Activated T-cell treated with anti-CD3 and anti-CD28 coated beads for 1 hour (primary cell): ENCODE data around the gene GAS7.

Experiments
- DNase-seq: peaks from one replicate; pipeline ENCODE4 v3.0.0-alpha.2; 2020; ENCODE audit warnings: low read depth

The GAS7 gene

DNA sequence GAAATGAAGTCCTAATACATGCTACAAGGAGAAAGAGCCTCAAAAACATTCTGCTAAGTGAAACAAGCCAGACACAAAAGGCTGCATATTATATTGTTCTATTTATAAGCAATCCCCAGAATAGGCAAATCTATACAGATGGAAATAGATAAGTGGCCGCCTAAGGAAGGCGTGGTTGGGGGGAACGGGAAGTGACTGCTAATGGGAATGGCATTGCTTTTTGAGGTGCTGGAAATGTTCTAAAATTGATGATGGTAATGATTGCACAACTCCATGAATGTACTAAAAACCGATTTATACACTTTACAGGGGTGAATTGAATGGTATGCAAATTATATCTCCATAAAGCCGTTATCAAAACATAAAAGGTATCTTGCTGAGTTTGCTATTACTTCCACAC, 67.7 kb downstream of the GAS7 start:
- no peak for DNase-seq

DNA sequence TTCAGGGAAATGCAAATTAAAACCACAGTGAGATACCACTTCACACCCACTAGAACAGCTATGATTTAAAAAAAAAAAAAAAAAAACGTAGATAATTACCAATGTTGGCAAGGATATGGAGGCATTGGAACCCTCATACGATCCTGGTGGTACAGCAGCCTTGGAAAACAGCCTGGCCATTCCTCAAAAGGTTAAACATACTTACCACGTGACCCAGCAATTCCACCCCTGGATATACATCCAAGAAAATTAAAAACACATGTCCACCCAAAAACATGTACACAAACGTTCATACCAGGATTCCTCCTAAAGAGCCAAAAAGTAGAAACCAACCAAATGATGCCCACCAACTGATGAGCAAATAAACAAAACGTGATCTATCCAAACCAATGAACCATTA, 68.1 kb downstream of the GAS7 start:
- no peak for DNase-seq

DNA sequence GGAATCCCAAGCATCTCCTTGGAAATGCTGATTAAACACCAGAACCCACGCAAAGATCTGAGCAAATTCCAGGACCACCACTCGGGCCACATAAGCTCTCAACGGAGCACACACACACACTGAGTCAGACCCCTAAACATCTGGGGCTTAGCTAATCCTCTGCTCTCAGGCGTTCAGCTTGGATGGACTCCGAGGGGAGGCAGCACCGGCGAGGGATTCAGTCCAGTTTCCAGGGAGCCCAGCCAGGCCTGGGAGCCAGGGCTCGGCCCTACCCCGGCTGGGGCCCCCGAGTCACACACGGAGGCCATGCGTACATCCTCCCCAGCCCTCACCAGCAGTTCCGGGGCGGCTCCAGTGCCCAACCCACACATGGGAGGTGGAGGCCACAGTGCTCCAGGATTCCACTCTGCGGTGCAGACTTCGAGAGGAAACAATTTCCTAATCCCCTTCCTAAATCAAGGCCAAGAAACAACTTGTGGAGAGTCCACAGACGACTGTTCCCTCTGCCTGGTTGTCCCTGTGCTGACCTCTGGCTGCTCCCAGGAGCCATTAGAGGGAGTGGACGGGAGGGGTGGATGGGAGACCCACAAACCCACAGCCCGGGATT, 70.5 kb downstream of the GAS7 start:
- DNase-seq, result no peak

DNA sequence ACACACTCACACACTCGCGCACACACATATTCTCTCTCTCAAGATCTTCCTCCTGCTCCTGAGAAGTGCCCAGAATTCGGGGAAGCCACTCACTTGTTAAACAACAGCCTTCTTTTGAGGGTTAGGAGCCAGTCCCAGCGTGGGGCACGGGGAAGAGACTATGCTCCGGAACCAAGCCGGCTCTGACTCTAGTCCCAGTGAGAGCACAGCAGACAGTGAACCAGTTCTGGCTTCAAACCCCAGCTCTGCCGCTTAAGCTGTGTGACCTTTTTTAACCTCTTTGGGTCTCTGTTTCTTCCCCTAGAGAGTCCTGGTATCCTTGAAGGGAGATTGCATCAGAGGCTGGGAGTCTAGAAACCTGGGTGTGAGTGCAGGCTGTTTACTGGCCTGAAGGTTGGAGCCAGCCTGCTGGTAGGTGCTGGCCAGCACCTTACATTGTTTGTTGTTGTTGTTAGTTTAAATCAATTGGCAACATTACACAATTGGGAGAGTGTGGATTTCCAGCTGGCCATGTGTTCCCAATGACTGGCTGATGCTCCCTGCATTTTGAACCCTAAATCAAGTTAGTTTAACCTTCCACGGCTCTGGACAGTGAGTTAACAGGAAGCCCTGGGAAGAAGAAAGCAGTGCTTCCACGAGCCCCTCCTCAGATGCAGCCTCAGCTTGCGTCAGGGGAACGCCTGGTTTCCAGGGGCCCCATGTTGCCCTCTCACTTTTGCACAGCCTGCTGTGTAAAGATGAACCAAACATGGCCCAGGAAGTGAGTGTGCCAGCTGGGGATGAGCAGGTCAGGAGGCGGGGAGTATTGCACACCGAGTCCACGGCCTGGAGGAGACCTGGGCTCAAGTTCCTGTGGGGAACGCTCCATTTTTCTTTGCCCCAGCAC, 71.5 kb downstream of the GAS7 start:
- no peak for DNase-seq

DNA sequence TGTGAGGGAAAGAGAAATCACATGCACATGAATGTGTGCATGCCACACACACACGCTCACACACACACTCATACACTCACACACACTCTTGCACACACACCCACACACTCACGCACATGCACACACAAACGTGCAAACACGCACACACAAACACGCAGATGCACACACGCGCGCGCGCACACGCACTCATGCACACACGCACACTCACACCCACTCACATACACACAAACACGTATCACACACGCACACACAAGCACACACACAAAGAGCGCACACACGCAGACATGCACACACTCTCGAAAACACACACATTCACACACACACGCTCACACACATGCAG, 72.2 kb downstream of the GAS7 start:
- DNase-seq, result no peak

DNA sequence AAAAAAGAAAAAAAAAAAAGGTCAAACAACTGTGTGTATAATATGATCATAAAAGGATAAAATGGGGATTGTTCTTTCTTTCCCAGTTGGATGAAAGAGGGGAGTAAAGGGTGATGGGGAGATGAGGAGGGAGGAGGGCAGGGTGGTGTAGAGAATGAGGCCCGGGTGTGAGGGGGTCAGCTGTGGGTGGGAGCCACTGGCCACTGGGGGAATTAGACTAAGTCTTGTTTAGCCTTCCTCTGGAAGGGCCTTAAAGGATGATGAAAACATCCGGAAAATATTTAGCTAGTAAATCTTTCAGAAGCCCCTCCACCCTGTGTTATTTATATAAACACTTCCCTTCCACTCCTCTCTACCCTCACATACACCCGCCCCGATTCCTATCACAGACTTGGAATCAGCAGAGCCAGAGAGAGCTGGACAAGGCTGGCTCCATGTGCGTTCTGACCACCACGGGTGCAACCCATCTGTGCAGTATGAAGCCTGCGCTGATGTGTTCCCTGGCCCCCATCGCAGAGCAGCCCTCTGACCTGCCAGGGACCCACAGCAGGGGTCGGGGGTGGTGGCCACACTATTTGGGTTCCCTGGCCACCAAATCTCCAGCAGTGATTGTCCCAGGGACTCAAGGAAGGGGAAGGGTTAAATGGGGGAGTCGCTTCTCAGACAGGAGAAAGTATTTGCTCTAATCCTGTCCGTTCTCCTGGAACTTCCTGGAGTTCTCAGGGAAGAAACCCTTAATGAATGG, 72.7 kb downstream of the GAS7 start:
- no peak for DNase-seq

DNA sequence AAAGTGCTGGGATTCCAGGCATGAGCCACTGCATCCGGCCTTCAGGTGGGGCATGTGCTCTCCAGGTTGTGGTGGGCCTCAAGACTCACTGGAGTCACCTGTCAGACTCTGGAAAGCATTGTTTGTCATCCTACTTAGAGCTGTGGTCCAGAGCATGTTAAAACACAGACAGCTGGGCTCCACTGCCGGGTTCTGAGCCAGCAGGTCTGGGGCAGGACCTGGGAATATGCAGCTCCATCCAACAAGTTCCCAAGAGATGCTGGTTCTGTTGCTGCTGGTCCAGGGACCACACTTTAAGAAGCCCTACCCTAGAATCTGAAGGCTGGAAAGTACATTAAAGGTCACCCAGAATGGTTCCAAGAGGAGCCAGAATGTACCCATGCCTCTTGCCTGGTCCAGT, 75.3 kb downstream of the GAS7 start:
- no peak for DNase-seq

DNA sequence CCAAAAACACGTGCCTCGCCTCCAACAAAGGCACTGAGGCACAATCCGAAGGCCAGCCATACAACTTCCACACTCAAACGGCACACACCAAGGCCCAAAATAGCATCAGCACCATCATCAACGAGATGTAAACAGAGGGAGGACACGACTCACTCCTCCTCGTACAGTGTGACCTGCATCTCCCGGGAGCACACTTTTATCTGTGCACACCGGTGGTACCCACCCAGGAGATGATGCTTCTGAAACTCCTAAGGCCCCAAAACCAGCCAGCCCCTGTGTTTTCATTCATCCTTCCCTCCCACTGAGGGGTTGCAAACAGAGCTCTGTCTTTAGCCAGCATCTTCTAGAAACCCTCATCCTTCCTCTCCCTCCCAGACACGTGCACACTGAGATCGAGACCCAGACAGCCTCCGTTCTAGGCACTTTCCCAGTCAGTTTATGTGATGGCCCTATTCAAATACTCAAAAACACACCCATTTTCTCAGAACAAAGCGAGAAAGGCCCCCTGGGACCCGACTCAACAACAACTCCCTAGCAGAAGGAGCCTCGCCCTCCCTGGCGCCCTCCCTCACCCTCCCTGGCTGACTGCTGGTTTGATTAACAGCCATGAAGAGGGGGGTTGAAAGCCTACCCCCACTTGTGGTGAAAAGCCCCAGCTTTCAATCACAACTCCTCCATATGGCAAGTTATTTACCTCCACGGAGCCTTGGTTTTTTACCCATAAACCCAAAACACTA, 76.3 kb downstream of the GAS7 start:
- no peak for DNase-seq

DNA sequence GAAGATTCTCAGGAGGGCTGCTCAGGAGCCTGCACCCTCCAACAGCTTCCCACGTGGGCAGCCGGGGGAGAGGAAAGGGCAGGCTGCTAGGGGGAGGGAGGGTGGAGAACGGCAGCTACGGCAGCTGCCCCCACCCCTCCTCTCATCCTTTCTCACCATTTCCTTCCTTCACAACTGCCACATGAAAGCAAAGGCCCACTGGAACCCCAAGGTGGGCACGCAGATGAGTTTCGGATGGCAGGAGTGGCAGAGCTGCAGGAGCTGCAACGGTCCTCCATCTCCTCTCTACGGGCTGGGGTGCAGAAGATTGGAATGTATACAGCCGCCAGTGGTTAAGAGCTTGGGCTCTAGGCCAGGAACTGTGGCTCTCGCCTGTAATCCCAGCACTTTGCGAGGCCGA, 77.7 kb downstream of the GAS7 start:
- DNase-seq, result no peak

DNA sequence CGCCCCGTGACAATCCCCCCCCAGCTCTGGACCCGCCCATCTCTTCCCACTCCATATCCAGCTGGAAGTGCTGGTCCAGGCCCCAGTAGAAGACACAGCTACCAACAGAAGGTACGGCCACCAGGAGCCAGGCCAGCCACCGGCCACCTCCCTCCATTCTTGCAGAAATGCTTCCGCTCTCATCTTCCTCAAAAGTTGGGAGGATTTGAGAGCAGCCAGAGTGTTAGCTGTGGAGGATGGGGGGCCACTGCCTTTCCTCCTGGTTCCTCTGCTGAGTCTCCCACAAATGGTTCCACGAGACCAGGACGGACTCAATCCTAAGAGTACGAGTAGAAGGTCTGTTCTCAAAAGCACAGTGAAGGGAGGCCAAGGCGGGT, 78.3 kb downstream of the GAS7 start:
- no peak for DNase-seq

DNA sequence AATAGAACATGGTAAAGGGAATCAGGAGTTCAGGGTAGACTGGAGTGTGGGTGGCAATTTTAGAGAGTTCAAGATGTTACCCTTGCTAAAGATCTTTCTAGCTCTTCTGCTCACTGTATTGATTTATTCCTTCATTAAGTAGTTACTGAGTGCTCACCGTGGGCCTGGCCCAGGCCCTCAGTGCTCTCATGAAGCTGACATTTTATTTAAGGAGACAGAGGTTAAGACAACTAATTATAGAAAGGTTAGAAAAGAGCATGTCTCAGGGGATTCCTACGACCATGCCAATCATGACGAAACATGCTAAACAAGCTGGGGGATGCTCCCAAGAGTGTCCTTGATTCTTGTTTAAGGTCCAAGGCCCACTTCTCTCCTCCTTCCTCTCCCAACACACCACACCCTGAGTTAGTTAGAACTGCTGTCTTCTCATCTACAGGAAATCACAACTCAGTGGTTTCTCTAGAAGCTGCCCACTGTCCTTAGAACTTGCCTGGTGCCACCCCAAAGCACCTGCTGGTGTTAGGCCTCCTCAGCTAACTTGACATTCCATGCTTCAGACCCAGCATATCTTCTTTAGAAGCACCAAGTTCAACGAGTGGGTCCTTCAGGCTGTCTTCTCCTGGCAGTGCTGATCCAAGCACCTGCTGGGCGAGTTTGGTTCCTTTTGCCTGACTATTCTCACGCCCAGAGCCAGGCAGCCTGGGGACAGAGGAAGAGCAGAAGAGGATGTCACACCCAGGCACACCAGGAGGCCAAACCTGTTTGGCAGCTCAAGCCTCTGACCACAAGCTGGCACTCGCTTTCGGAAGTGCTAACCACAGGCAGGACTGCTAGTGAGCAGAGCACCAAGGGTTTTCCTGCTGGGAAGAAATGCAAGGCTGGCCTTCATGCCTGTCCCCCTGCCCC, 79.0 kb downstream of the GAS7 start:
- DNase-seq, result no peak

DNA sequence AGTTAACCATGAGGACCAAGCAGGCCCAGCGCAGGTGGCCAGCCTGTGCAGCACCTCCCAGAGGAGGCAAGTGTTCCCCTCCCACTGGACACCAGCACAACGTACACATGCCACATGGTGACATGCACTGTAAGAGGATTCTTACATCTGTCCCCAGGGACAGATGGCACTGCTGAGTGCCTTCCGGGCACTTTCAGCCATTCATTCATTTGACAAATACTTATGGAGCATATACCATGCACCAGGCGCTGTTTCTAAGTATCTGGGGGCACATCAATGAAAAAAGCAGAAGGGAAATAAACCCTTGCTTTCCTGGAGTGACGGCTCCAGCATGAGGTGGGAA, 79.6 kb downstream of the GAS7 start:
- DNase-seq, result no peak

DNA sequence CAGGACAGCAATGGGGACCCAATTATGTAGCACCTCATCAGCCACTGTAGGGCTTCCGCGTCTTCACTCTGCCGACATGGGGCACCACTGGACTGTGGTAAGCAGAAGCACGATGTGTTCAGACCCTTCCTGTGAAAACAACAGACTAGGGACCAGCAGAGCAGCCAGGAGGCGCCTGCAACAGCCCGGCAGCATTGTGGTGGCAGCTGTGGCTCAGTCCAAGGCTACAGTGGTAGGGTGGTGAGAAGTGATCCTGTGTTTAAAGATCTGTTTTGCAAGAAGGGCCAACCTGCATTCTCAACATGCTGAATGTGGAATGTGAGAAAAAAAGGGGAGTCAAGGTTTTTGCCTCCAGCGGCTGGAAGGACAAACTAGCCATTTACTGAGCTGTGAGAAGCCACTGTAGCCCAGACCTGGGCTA, 80.8 kb downstream of the GAS7 start:
- no peak for DNase-seq

DNA sequence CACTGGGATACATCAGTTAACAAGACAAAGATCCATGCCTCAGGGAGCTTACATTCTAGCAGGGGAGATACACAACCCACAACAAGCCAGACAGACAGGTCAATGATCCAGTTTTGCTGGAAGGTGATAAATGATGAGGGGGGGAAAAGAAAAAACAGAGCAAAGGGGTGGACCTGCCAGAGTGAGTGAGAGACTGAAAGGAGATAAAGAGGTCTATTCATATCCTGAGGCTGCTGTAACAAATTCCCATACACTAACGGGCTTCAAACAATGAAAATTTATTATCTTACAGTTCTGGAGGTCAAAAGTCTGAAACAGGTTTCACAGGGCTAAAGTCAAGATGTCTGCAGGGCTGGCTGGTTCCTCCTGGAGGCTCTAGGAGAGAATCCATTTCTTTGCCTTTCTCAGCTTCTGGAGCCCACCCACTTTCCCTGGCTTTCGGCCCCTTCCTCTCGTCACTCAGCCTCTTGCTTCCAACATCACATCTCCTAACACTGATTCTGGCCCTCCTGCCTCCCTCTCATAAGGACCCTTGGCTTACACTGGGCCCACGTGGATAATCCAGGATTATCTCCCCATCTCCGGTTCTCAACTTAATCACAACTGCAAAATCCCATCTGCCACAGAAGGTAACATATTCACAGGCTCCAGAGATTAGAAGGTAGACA, 81.5 kb downstream of the GAS7 start:
- DNase-seq, result no peak

DNA sequence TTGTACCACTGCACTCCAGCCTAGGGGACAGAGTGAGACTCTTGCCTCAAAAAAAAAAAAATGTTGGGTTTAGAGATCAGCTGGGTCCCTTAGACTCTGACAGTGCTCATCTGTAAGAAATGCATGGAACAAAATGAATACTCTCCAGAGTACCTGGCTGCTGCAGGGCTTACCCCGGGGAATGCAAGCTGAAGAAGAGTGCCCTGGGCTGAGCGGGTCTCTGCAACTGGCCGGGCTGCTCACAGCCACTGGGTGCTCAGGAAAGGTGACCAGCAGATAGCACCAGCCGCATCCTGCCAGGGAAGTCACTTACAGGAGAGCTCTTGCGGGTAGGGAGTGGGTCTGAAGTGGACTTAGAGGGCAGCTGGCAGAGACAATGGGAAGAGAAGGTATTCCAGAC, 82.1 kb downstream of the GAS7 start:
- no peak for DNase-seq

DNA sequence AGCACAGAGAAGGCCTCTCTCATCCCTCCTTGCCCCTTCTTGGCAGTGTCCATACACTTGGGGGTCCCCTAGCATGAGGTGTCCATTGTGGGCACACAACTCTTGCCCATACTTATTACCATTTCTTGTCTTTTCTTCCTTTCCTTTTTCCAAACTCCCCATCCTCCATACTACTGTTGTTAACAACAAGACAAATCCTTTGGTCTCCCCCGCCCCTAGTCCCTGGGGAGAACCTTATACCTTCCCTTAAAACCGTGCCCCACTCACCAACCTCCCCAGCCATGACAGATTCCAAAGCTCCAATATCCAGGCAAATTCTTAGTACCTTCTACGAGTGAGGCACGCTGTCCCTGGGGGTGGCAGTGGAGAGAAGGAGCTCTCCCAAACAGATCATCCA, 82.9 kb downstream of the GAS7 start:
- no peak for DNase-seq

DNA sequence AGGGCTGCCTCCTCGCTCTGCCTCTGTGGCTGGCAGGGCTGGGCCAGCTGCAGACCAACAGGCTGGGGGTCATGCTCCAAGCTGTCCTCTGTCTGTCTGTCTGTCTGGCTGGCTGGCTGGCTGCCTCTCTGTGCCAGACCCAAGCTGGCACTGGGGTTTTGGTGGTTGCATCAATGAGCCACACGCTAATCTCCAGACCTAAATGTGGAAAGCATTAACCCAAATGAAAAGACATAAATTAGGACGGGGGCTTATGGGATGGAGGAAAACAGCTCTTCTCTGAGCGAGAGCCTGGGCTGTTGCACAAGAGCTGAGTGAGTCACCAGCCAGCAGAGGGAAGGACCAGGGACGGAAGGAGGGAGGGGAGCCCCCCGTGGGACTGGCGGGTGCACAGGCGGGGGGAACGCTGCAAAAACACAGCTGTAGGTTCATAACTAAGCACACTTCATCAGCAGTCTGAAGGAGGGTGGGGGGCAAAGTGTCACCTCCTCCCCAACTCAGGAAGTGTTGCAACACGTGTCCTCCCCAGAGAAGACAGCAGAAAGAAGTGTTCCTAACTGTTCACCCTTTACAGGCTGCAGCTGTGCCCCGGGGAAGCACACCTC, 83.4 kb downstream of the GAS7 start:
- peak; percentile 39 for DNase-seq

DNA sequence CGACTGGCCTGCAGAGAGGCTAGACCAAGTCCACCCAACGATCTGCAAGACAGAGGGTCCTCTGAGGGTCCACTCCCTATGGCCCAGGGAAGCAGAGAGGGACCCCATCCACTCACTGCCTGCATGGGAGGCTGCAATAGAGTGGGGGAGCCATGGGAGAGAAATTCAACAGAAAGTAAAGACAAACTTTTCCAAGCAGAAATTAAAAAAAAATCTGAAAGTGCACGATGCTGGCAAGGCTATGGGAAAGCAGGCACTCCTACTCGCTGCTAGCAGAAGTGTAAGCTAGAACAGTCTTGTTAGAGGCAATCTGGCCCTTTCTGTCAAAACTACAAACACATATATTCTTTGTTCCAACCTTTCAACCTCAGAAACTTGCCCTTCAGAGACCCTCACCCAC, 85.4 kb downstream of the GAS7 start:
- DNase-seq, result no peak

DNA sequence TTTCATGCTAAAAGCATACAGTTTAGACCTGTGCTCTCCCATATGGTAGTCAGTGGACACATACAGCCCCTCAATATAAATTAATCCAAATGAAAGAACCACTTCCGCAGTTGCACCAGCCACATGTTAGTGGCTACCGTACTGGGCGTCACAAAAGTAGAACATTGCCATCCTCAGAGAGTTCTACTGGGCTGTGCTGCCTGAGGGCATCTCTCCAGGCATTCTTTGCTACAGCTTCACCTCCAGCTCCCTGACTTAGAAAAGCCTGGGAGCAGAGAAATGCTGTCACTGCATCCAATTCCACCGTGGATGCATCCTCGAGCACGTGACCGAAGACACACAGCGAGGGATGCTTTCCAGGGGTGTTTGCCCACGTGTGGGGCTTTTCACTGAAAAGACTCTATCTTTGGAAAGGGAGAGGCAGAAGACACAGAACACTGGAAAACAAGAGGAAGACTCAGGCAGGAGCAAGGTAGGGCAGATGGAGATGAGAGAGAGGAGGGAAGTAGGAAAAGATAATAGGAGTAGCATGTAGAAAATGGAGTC, 86.4 kb downstream of the GAS7 start:
- DNase-seq, result no peak

DNA sequence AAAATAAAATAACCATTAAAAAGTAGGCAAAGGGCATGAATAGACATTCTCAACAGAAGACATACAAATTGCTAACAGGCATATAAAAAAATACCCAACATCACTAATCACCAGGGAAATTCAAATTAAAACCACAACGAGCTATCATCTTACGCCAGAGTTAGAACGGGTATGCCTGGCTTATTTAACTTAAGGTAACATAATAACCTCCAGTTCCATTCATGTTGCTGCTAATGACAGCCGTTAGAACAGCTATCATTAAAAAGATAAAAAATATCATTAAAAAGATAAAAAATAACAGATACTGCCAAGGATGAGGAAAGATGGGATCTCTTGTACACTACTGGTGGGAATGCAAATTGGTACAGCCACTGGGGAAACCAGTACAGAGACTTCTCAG, 89.3 kb downstream of the GAS7 start:
- no peak for DNase-seq
